H1 (cell line): ENCODE measurements around the gene HDAC11. TPM values are rescaled to one million over a fixed set of nuclear protein-coding genes. Genes with fewer than 3 reads are reported as not detected.

ENCODE experiments used
- polyA plus RNA-seq, 7 experiments: library from polyadenylated mRNA; depleted of rRNA in 3 of 7; stranded (reverse) in 5 of 7; unstranded in 2 of 7; fragments of >200 nt in 5 of 7; fragments of 200-250 nt in 2 of 7; gene quantifications; 1 replicate in 5 of 7; 2 replicates in 1 of 7; 4 replicates in 1 of 7; pipeline versions ENCODE4 v1.2.1 to v1.2.3, GENCODE V29; 2011 to 2013; ENCODE audit warnings: missing spikeins in 2 of 7, mixed read lengths in 2 of 7
- small RNA-seq: library from polyadenylated mRNA; stranded (forward); fragments of <200 nt; extraction: miRNeasy Mini kit (QIAGEN cat#:217004); gene quantifications from one replicate; pipeline ENCODE3, GENCODE V24; 2013; ENCODE audit not compliant: insufficient read depth
- total RNA-seq: library from RNA; stranded (reverse); fragmentation: NEBNext Ultra II Directional; extraction: Animal tissue kit (Norgen Biotek cat#: 25700); gene quantifications from 2 replicates; pipeline ENCODE4 v1.2.1, GENCODE V29; 2021

HDAC11 gene
- total and polyA plus RNA-seq, 2 of the 8 experiments (the other 6 are each of a cell fraction or from before 2014, with no cell fraction given): 6.8 to 7.4 TPM

Small RNA genes within 50 kb of the gene (small RNA-seq; reads per million reads assigned to genes)
- not detected for gene AC027124.2

Other genes with a start within 250 kb of the HDAC11 start
- 53.4 and 53.7 TPM in 2 replicates for gene NUP210, start 60.0 kb upstream of the HDAC11 start, total RNA-seq
- gene NUP210, start 60.0 kb upstream of the HDAC11 start, polyA plus RNA-seq (2011; rRNA removed): 51.0 and 55.0 TPM in 2 replicates
- gene FBLN2, start 68.8 kb downstream of the HDAC11 start, total RNA-seq: 15.5 and 17.4 TPM in 2 replicates
- gene FBLN2, start 68.8 kb downstream of the HDAC11 start, polyA plus RNA-seq (2011; rRNA removed): 24.2 and 26.5 TPM in 2 replicates